ENCODE results near the gene SYNPR.

Gene SYNPR

GRCh38 chr3:63438826-63439371 lies 160.8 kb downstream of the SYNPR start:
- no peaks in the 10 kb centered on the region for H3K9me3 ChIP-seq (replicated peaks; ENCODE audit: insufficient read depth, low read length)
- no peaks in the 10 kb centered on the region for H3K9me2 ChIP-seq (replicated peaks; ENCODE audit: insufficient read depth, low read length)
- H3K27ac ChIP-seq (ENCODE audit: low read length) = no peak overlapping the region
- H3K9ac ChIP-seq (ENCODE audit: low read length) = no peak overlapping the region
- no peak for DNase-seq
- H3K4me1 ChIP-seq (ENCODE audit: low read length) = no peaks in the 10 kb centered on the region
- no peaks in the 10 kb centered on the region for H3F3A ChIP-seq (ENCODE audit: insufficient read depth, low read length)
- H3K27me3 ChIP-seq (replicated peaks; ENCODE audit: insufficient read depth, low read length) = no peaks in the 10 kb centered on the region
- no peak overlapping the region for H2AFZ ChIP-seq (ENCODE audit: low read length)
- TF ChIP-seq EZH2phosphoT487 (IDR thresholded peaks at IDR 0.05; ENCODE audit: low read length) (no peak), EZH2 (optimal IDR thresholded peaks at IDR 0.05; ENCODE audit: low read depth, low read length) (no peak), CTCF (IDR thresholded peaks at IDR 0.05; ENCODE audit: low read length) (no peak)
- H3K4me3 ChIP-seq (ENCODE audit: low read length) = no peak overlapping the region
- no peaks in the 10 kb centered on the region for H4K20me1 ChIP-seq (ENCODE audit: insufficient read depth, low read length)
- H3K79me2 ChIP-seq (ENCODE audit: low read length) = no peaks in the 10 kb centered on the region
- no peaks in the 10 kb centered on the region for H3K36me3 ChIP-seq (replicated peaks; ENCODE audit: insufficient read depth, low read length)
- no peak overlapping the region for H3K4me2 ChIP-seq (ENCODE audit: low read depth, low read length)

GRCh38 chr3:63441262-63441661 lies 163.2 kb downstream of the SYNPR start:
- Histone ChIP-seq H3K9me2 (replicated peaks; ENCODE audit: insufficient read depth, low read length) (no peaks in the 10 kb centered on the region), H3K4me2 (ENCODE audit: low read depth, low read length) (no peak overlapping the region), H3K79me2 (ENCODE audit: low read length) (no peaks in the 10 kb centered on the region), H4K20me1 (ENCODE audit: insufficient read depth, low read length) (no peaks in the 10 kb centered on the region), H3K4me1 (ENCODE audit: low read length) (no peaks in the 10 kb centered on the region), H2AFZ (ENCODE audit: low read length) (no peak overlapping the region), H3K4me3 (ENCODE audit: low read length) (no peak overlapping the region), H3K27ac (ENCODE audit: low read length) (no peak overlapping the region), H3F3A (ENCODE audit: insufficient read depth, low read length) (no peaks in the 10 kb centered on the region), H3K36me3 (replicated peaks; ENCODE audit: insufficient read depth, low read length) (no peaks in the 10 kb centered on the region), H3K9ac (ENCODE audit: low read length) (no peak overlapping the region), H3K27me3 (replicated peaks; ENCODE audit: insufficient read depth, low read length) (no peaks in the 10 kb centered on the region), H3K9me3 (replicated peaks; ENCODE audit: insufficient read depth, low read length) (no peaks in the 10 kb centered on the region)
- DNase-seq = no peak
- TF ChIP-seq CTCF (IDR thresholded peaks at IDR 0.05; ENCODE audit: low read length) (no peak), EZH2phosphoT487 (IDR thresholded peaks at IDR 0.05; ENCODE audit: low read length) (no peak), EZH2 (optimal IDR thresholded peaks at IDR 0.05; ENCODE audit: low read depth, low read length) (no peak)

- no peaks in the 10 kb centered on the region for H3K79me2 ChIP-seq (ENCODE audit: low read length)
- H3K9me2 ChIP-seq (replicated peaks; ENCODE audit: insufficient read depth, low read length) = no peaks in the 10 kb centered on the region
- H3K27me3 ChIP-seq (replicated peaks; ENCODE audit: insufficient read depth, low read length) = no peaks in the 10 kb centered on the region
- no peak for DNase-seq
- no peak overlapping the region for H3K4me2 ChIP-seq (ENCODE audit: low read depth, low read length)
- no peaks in the 10 kb centered on the region for H3K36me3 ChIP-seq (replicated peaks; ENCODE audit: insufficient read depth, low read length)
- H3K4me3 ChIP-seq (ENCODE audit: low read length) = no peak overlapping the region
- H2AFZ ChIP-seq (ENCODE audit: low read length) = no peak overlapping the region
- H4K20me1 ChIP-seq (ENCODE audit: insufficient read depth, low read length) = no peaks in the 10 kb centered on the region
- no peak overlapping the region for H3K27ac ChIP-seq (ENCODE audit: low read length)
- H3F3A ChIP-seq (ENCODE audit: insufficient read depth, low read length) = no peaks in the 10 kb centered on the region
- H3K4me1 ChIP-seq (ENCODE audit: low read length) = no peaks in the 10 kb centered on the region
- no peaks in the 10 kb centered on the region for H3K9me3 ChIP-seq (replicated peaks; ENCODE audit: insufficient read depth, low read length)
- no peak for TF ChIP-seq EZH2phosphoT487 (IDR thresholded peaks at IDR 0.05; ENCODE audit: low read length)
- TF ChIP-seq CTCF (IDR thresholded peaks at IDR 0.05; ENCODE audit: low read length) = no peak
- no peak overlapping the region for H3K9ac ChIP-seq (ENCODE audit: low read length)
These were observed 164.8 kb downstream of the SYNPR start for GRCh38 chr3:63442918-63443317.

Measured in MM.1S (cell line).